Erythroblast (primary cell): ENCODE data around the gene HIPK2.

ENCODE experiments used
- GATA1 ChIP-seq: IDR thresholded peaks from 2 replicates; pipeline ENCODE4 v1.6.1; 2011; ENCODE audit warnings: low read depth, mild to moderate bottlenecking, control low read depth, low read length, moderate library complexity
- POLR2A ChIP-seq: IDR thresholded peaks from 2 replicates; pipeline ENCODE4 v1.6.1; 2011; ENCODE audit warnings: mild to moderate bottlenecking, low read length

DNA sequence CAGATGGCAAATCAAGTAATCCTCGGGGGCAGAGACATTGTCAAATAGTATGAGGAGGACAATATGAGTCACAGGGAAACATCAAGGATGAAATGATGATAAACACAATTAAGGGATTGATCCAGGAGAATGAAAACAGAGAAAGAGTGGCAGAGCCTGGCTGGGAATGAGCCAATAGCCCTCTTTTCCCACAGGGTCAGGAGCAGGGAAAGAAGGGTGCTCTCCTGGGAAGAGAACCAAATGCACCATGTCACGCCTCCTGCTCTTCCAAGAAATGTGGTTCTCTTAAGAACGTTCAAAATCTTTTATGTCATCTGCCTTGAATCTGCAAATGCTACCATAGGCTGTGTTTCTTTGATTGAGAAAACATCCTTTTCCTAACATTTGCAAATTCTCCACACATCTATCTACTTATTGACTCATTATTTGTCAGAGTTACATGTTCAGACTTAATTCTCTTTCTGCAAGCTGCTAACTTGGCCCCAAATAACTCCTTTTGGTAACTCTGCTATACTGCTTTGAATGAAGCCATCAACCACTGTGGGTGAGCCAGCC is 50.6 kb downstream of the HIPK2 start:
- TF ChIP-seq POLR2A: no peak
- TF ChIP-seq GATA1: no peak
